K562 (cell line): ENCODE measurements around the gene SERPINA12. TPM values are rescaled to one million over a fixed set of nuclear protein-coding genes. Genes with fewer than 3 reads are reported as not detected.
"Not testable (repeated sequence)": the region's sequence is repeated elsewhere in the genome, so short reads cannot be mapped to it uniquely, and the experiment has no call there.

ENCODE experiments used
- ATAC-seq: fragments of 200-7000 bp; cut with Tn5 transposase; 3 replicates; pipeline ENCODE4 v1.9.1; 2020; ENCODE audit warnings: moderate library complexity
- BruUV-seq: library from RNA; stranded (reverse); fragments of 400-500 nt; replicated peaks from 2 replicates; lab custom pipeline; 2021; lab: Mats Ljungman, UMichigan
- CTCF ChIA-PET: fragments of 300-600 bp; formaldehyde crosslinking; extraction: SDS; loops from one replicate; lab custom pipeline; 2021; ENCODE audit warnings: low intra/inter-chr PET ratio; lab: Yijun Ruan, JAX
- POLR2A ChIA-PET: fragments of 300-600, 350-650 bp; sonication (Branson Sonifier 250); formaldehyde crosslinking; extraction: SDS; loops from one replicate; lab custom pipeline; 2021; ENCODE audit warnings: antibody characterized with exemption, inconsistent platforms; lab: Yijun Ruan, JAX
- DNase-seq, 4 experiments: peaks; one replicate each; pipeline versions ENCODE4 v3.0.0 to v3.0.0-alpha.2; 2011 to 2018; ENCODE audit warnings: low spot score in 3 of 4, mixed read lengths in 3 of 4; ENCODE audit errors: extremely low read depth in 1 of 4
- FAIRE-seq: peaks from 2 replicates; lab custom pipeline; 2011; peaks lifted over from hg19 to GRCh38; lab: Jason Lieb, UNC
- H2AFZ ChIP-seq: 2 replicates; pipeline ENCODE4 v1.6.0; 2011; ENCODE audit warnings: low read depth, low read length, control low read depth, inconsistent platforms
- H3K27ac ChIP-seq: fragments of 200-600 bp; 3 replicates; pipeline ENCODE4 v1.8.0; 2011; ENCODE audit warnings: low read depth, mild to moderate bottlenecking, control low read depth, inconsistent platforms, low read length, moderate library complexity, mixed read lengths; ENCODE audit errors: extremely low read depth
- H3K27me3 ChIP-seq, 2 experiments: fragments of 300-600 bp in 1 of 2; 2 replicates in 1 of 2; 3 replicates in 1 of 2; pipeline versions ENCODE4 v1.6.0 to v1.8.0; 2011; ENCODE audit warnings: inconsistent platforms in 2 of 2, low read length in 2 of 2, mild to moderate bottlenecking in 1 of 2, mixed read lengths in 1 of 2, moderate library complexity in 1 of 2; ENCODE audit not compliant: control insufficient read depth in 2 of 2, insufficient read depth in 2 of 2
- H3K36me3 ChIP-seq: fragments of 300-600 bp; 3 replicates; pipeline ENCODE4 v1.8.0; 2011; ENCODE audit warnings: mild to moderate bottlenecking, low read length, inconsistent platforms; ENCODE audit not compliant: control insufficient read depth, insufficient read depth
- H3K4me1 ChIP-seq, 2 experiments: fragments of 200-600 bp in 1 of 2; replicated peaks in 1 of 2; 2 replicates in 1 of 2; 3 replicates in 1 of 2; pipeline versions ENCODE4 v1.5.1 to v1.8.0; 2011; ENCODE audit warnings: inconsistent platforms in 2 of 2, low read length in 2 of 2, mild to moderate bottlenecking in 1 of 2, mixed read lengths in 1 of 2, moderate library complexity in 1 of 2; ENCODE audit not compliant: control insufficient read depth in 2 of 2, insufficient read depth in 2 of 2
- H3K4me2 ChIP-seq: 2 replicates; pipeline ENCODE4 v1.6.1; 2011; ENCODE audit warnings: low read length, control low read depth, inconsistent platforms, mixed read lengths; ENCODE audit not compliant: insufficient read depth
- H3K4me3 ChIP-seq: fragments of 200-600 bp; sonication (generic), shearing (Covaris generic); 2 replicates; pipeline ENCODE4 v1.5.1; 2016; ENCODE audit warnings: control low read depth, inconsistent platforms
- H3K79me2 ChIP-seq: fragments of 200-600 bp; 3 replicates; pipeline ENCODE4 v1.8.0; 2011; ENCODE audit warnings: low read length, inconsistent platforms; ENCODE audit not compliant: control insufficient read depth, insufficient read depth
- H3K9ac ChIP-seq, 2 experiments: 2 replicates each; pipeline versions ENCODE4 v1.6.0 to v1.6.1; 2011; ENCODE audit warnings: low read depth in 2 of 2, low read length in 2 of 2, control low read depth in 1 of 2, inconsistent platforms in 1 of 2, mild to moderate bottlenecking in 1 of 2, mixed read lengths in 1 of 2; ENCODE audit not compliant: insufficient read depth in 1 of 2
- H3K9me1 ChIP-seq: one replicate; pipeline ENCODE4 v1.6.0; 2011; ENCODE audit warnings: inconsistent platforms, mild to moderate bottlenecking, low read length, moderate library complexity; ENCODE audit not compliant: control insufficient read depth, insufficient read depth
- H3K9me3 ChIP-seq: replicated peaks from 2 replicates; pipeline ENCODE4 v1.5.1; 2011; ENCODE audit warnings: low read depth, low read length, inconsistent platforms; ENCODE audit not compliant: control insufficient read depth, insufficient read depth
- H4K20me1 ChIP-seq: replicated peaks from 2 replicates; pipeline ENCODE4 v1.6.1; 2011; ENCODE audit warnings: low read length, inconsistent platforms, mixed read lengths; ENCODE audit not compliant: control insufficient read depth, insufficient read depth
- CEBPG ChIP-seq, 3 experiments: fragments of 200-800 bp in 1 of 3; sonication (Bioruptor generic) in 1 of 3; sonication (generic) in 1 of 3; formaldehyde crosslinking in 1 of 3; IDR thresholded peaks in 2 of 3; conservative IDR thresholded peaks in 1 of 3; 2 replicates each; pipeline versions ENCODE4 v1.6.1 to v1.8.0; 2016 to 2022; ENCODE audit warnings: missing compliant biosample characterization in 2 of 3, missing genetic modification characterization in 2 of 3, mild to moderate bottlenecking in 1 of 3, missing genetic modification reagents in 1 of 3
- EP300 ChIP-seq: IDR thresholded peaks from 2 replicates; pipeline ENCODE4 v1.6.1; 2012; ENCODE audit warnings: low read length, improper control_type of control experiment
- EZH2 ChIP-seq: IDR thresholded peaks from 2 replicates; pipeline ENCODE4 v1.6.1; 2012; ENCODE audit warnings: low read depth, mild to moderate bottlenecking, inconsistent platforms, low read length, borderline replicate concordance
- SOX6 ChIP-seq: fragments of 450-650 bp; IDR thresholded peaks from 2 replicates; pipeline ENCODE4 v1.6.1; 2014; ENCODE audit warnings: mild to moderate bottlenecking
- WGBS: fragments of 100-300 bp; shearing (Covaris generic); methylation state at CpG from one replicate; pipeline ENCODE4 v1.1.6; 2016; ENCODE audit warnings: low coverage, mixed read lengths; ENCODE audit not compliant: insufficient coverage; ENCODE audit errors: missing lambda C conversion rate; 5-methylcytosine and 5-hydroxymethylcytosine counted together
- in situ Hi-C: fragments of 300-500 bp; cut with MboI; formaldehyde crosslinking; loops from 4 replicates; pipeline ENCODE4 v1.15.0; 2018; ENCODE audit warnings: inconsistent platforms, mixed read lengths
- intact Hi-C: fragments of 100-400 bp; cut with micrococcal nuclease; formaldehyde crosslinking; loops from 2 replicates; pipeline ENCODE4 v1.14.2; 2022
- polyA plus RNA-seq, 8 experiments: library from polyadenylated mRNA; depleted of rRNA in 4 of 8; stranded (reverse) in 5 of 8; unstranded in 3 of 8; fragments of >200 nt; fragmentation: Nextera tagmentation in 2 of 8; fragmentation: Illumina TruSeq in 1 of 8; extraction: Ambion mirVana in 2 of 8; extraction: Trizol in 1 of 8; gene quantifications; 2 replicates each; pipeline versions ENCODE4 v1.2.1 to v1.2.3, GENCODE V29; 2011 to 2014; ENCODE audit warnings: inconsistent platforms in 1 of 8, missing spikeins in 1 of 8
- total RNA-seq, 7 experiments: library from RNA; depleted of rRNA in 6 of 7; stranded (reverse); fragments of >200 nt in 6 of 7; fragmentation: Illumina TruSeq in 2 of 7; extraction: Trizol in 2 of 7; gene quantifications; 2 replicates each; pipeline versions ENCODE4 v1.2.1 to v1.2.3, GENCODE V29; 2011 to 2021; ENCODE audit warnings: low replicate concordance in 1 of 7
- TF ChIP-seq, protein P1 (sequence below), 2 experiments: fragments of 450-650 bp in 1 of 2; sonication (generic) in 1 of 2; formaldehyde crosslinking in 1 of 2; IDR thresholded peaks; 2 replicates each; pipeline versions ENCODE4 v1.7.1 to v1.9.0; 2016 to 2022; ENCODE audit warnings: inconsistent platforms in 1 of 2, mild to moderate bottlenecking in 1 of 2, missing genetic modification reagents in 1 of 2
- TF ChIP-seq, protein P2 (sequence below): sonication (generic); formaldehyde crosslinking; IDR thresholded peaks from 2 replicates; pipeline ENCODE4 v1.9.0; 2022; ENCODE audit warnings: mild to moderate bottlenecking, missing genetic modification reagents

The SERPINA12 gene
- total and polyA plus RNA-seq, 9 of the 15 experiments (the other 6 are each of a cell fraction or from before 2014, with no cell fraction given) = not detected

GRCh38 chr14:94510481-94510880, 1.2 kb upstream of the SERPINA12 start:
- not testable (repeated sequence) for BruUV-seq, DNase-seq

DNA sequence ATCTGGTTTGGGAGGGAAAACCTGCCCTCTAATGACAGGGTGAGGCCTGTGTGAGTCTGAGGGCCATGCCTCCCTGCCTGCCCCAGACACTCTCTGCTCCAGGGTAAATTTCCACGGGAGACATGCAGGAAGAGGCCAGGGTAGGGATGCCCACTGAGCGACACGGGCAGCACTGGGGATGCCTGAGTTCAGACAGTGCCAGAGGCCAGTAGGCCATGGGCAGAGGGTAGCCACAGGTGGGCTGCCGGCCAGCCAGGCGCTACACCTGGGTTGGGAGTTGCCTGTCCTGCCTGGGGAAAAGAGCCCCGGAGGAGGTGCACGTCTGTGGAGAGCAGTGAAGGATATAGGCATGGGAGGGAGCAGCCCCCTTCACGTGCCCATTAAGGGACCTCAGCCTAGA, 3.6 kb downstream of the SERPINA12 start:
- in situ Hi-C loops = no loop called here
- CTCF ChIA-PET = no interaction called here
- H3K4me3 ChIP-seq = no peak overlapping the region
- H2AFZ ChIP-seq = no peak overlapping the region
- H3K4me2 ChIP-seq = no peak overlapping the region
- DNase-seq (no peak), FAIRE-seq (no peak), ATAC-seq (no peak)
- no peaks in the 10 kb centered on the region for H3K4me1 ChIP-seq
- no peaks in the 10 kb centered on the region for H4K20me1 ChIP-seq
- intact Hi-C loops = no loop called here
- no peaks in the 10 kb centered on the region for H3K9me3 ChIP-seq
- H3K27me3 ChIP-seq = no peaks in the 10 kb centered on the region
- 0% methylated on average over 3 of the region's 8 CpGs for WGBS
- no peaks in the 10 kb centered on the region for H3K79me2 ChIP-seq
- BruUV-seq = no TSS peak
- no peaks in the 10 kb centered on the region for H3K9me1 ChIP-seq
- no peak overlapping the region for H3K9ac ChIP-seq
- no peak overlapping the region for H3K27ac ChIP-seq
- POLR2A ChIA-PET = no interaction called here
- H3K36me3 ChIP-seq = no peaks in the 10 kb centered on the region
- TF ChIP-seq, protein P1, sequence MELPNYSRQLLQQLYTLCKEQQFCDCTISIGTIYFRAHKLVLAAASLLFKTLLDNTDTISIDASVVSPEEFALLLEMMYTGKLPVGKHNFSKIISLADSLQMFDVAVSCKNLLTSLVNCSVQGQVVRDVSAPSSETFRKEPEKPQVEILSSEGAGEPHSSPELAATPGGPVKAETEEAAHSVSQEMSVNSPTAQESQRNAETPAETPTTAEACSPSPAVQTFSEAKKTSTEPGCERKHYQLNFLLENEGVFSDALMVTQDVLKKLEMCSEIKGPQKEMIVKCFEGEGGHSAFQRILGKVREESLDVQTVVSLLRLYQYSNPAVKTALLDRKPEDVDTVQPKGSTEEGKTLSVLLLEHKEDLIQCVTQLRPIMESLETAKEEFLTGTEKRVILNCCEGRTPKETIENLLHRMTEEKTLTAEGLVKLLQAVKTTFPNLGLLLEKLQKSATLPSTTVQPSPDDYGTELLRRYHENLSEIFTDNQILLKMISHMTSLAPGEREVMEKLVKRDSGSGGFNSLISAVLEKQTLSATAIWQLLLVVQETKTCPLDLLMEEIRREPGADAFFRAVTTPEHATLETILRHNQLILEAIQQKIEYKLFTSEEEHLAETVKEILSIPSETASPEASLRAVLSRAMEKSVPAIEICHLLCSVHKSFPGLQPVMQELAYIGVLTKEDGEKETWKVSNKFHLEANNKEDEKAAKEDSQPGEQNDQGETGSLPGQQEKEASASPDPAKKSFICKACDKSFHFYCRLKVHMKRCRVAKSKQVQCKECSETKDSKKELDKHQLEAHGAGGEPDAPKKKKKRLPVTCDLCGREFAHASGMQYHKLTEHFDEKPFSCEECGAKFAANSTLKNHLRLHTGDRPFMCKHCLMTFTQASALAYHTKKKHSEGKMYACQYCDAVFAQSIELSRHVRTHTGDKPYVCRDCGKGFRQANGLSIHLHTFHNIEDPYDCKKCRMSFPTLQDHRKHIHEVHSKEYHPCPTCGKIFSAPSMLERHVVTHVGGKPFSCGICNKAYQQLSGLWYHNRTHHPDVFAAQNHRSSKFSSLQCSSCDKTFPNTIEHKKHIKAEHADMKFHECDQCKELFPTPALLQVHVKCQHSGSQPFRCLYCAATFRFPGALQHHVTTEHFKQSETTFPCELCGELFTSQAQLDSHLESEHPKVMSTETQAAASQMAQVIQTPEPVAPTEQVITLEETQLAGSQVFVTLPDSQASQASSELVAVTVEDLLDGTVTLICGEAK (IDR thresholded peaks at IDR 0.05) = no peak
- TF ChIP-seq, protein P1 (CRISPR knock-in tag; IDR thresholded peaks at IDR 0.05) = no peak
- no peak for TF ChIP-seq EZH2
- TF ChIP-seq, protein P2, sequence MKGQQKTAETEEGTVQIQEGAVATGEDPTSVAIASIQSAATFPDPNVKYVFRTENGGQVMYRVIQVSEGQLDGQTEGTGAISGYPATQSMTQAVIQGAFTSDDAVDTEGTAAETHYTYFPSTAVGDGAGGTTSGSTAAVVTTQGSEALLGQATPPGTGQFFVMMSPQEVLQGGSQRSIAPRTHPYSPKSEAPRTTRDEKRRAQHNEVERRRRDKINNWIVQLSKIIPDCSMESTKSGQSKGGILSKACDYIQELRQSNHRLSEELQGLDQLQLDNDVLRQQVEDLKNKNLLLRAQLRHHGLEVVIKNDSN (CRISPR knock-in tag) = no peak
- no peak for TF ChIP-seq SOX6
- TF ChIP-seq EP300 = no peak

More at GRCh38 chr14:94510481-94510880, 1.2 kb upstream of the SERPINA12 start:
- H3K9me1 ChIP-seq; H2AFZ ChIP-seq; H3K9me3 ChIP-seq; FAIRE-seq; H3K27me3 ChIP-seq; H3K4me3 ChIP-seq; in situ Hi-C loops; intact Hi-C loops; CTCF ChIA-PET; ATAC-seq; H3K36me3 ChIP-seq; H3K4me2 ChIP-seq; POLR2A ChIA-PET; H3K27ac ChIP-seq; H4K20me1 ChIP-seq; H3K79me2 ChIP-seq; H3K4me1 ChIP-seq; H3K9ac ChIP-seq; TF ChIP-seq CEBPG (CRISPR knock-in tag; IDR thresholded peaks at IDR 0.05): not testable (repeated sequence)
- TF ChIP-seq CEBPG (tag; conservative IDR thresholded peaks at IDR 0.05 in 1 of 2, IDR thresholded peaks at IDR 0.05 in 1 of 2) = 0 out of 4 replicates have a peak, but pooled peaks of 1 of the 2 experiments have one; percentile 15
- WGBS = 0% methylated on average over 1 of the region's 2 CpGs
